Fibroblast of lung (primary cell): ENCODE results near the gene MYL12A.

ENCODE experiments used
- EZH2 ChIP-seq: IDR thresholded peaks from 2 replicates; pipeline ENCODE4 v1.5.1; 2012; ENCODE audit warnings: low read length, control low read depth, mild to moderate bottlenecking; ENCODE audit errors: missing control alignments
- TF ChIP-seq, protein P1 (sequence below), 2 donors: IDR thresholded peaks in 1 of 2; conservative IDR thresholded peaks in 1 of 2; 1 replicate in 1 of 2; 2 replicates in 1 of 2; pipeline ENCODE4 v1.5.1; 2011 to 2012; ENCODE audit warnings: low read length in 2 of 2, control low read depth in 1 of 2, inconsistent platforms in 1 of 2, low read depth in 1 of 2, mild to moderate bottlenecking in 1 of 2

- TF ChIP-seq, protein P1, sequence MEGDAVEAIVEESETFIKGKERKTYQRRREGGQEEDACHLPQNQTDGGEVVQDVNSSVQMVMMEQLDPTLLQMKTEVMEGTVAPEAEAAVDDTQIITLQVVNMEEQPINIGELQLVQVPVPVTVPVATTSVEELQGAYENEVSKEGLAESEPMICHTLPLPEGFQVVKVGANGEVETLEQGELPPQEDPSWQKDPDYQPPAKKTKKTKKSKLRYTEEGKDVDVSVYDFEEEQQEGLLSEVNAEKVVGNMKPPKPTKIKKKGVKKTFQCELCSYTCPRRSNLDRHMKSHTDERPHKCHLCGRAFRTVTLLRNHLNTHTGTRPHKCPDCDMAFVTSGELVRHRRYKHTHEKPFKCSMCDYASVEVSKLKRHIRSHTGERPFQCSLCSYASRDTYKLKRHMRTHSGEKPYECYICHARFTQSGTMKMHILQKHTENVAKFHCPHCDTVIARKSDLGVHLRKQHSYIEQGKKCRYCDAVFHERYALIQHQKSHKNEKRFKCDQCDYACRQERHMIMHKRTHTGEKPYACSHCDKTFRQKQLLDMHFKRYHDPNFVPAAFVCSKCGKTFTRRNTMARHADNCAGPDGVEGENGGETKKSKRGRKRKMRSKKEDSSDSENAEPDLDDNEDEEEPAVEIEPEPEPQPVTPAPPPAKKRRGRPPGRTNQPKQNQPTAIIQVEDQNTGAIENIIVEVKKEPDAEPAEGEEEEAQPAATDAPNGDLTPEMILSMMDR (conservative IDR thresholded peaks at IDR 0.05 in 1 of 2, IDR thresholded peaks at IDR 0.05 in 1 of 2; ENCODE audit: low read depth in 1 of 2, low read length in 2 of 2) = no peak
- TF ChIP-seq EZH2 = no peak
Observed at GRCh38 chr18:3214855-3215637, 32.6 kb upstream of the MYL12A start.
